GM23338 (cell line): ENCODE data around the gene WWC1. TPM values are rescaled to one million over a fixed set of nuclear protein-coding genes. Genes with fewer than 3 reads are reported as not detected.
"Not testable (repeated sequence)": the region's sequence is repeated elsewhere in the genome, so short reads cannot be mapped to it uniquely, and the experiment has no call there.

Experiments
- ATAC-seq: fragments of 200-7000 bp; cut with Tn5 transposase; 3 replicates; pipeline ENCODE4 v1.9.1; 2020
- DNase-seq: peaks from one replicate; pipeline ENCODE4 v3.0.0-alpha.2; 2015; ENCODE audit warnings: low spot score
- H2AFZ ChIP-seq: fragments of 200-600 bp; sonication (generic); 2 replicates; pipeline ENCODE4 v1.8.0; 2016; ENCODE audit warnings: antibody characterized with exemption, mild to moderate bottlenecking, moderate library complexity
- H3F3A ChIP-seq: fragments of 200-600 bp; sonication (generic); replicated peaks from 2 replicates; pipeline ENCODE4 v1.8.0; 2017; ENCODE audit warnings: antibody characterized with exemption, mixed run types, low read depth
- H3K27ac ChIP-seq: fragments of 200-600 bp; sonication (generic); 2 replicates; pipeline ENCODE4 v1.6.1; 2016; ENCODE audit warnings: low read depth
- H3K27me3 ChIP-seq: fragments of 200-600 bp; sonication (generic); 2 replicates; pipeline ENCODE4 v1.8.0; 2016; ENCODE audit warnings: mild to moderate bottlenecking, mixed run types, moderate library complexity; ENCODE audit not compliant: insufficient read depth
- H3K36me3 ChIP-seq: fragments of 200-600 bp; sonication (generic); 2 replicates; pipeline ENCODE4 v1.8.0; 2016; ENCODE audit warnings: mild to moderate bottlenecking; ENCODE audit not compliant: insufficient read depth
- H3K4me1 ChIP-seq: fragments of 200-600 bp; sonication (generic); 2 replicates; pipeline ENCODE4 v1.8.0; 2016; ENCODE audit warnings: mild to moderate bottlenecking, moderate library complexity; ENCODE audit not compliant: insufficient read depth
- H3K4me2 ChIP-seq: fragments of 200-600 bp; sonication (generic); 2 replicates; pipeline ENCODE4 v1.7.1; 2017; ENCODE audit warnings: mixed run types
- H3K4me3 ChIP-seq: fragments of 200-600 bp; sonication (generic); 2 replicates; pipeline ENCODE4 v1.6.1; 2016; ENCODE audit warnings: mixed run types
- H3K79me2 ChIP-seq: fragments of 200-600 bp; sonication (generic); replicated peaks from 2 replicates; pipeline ENCODE4 v1.8.0; 2017; ENCODE audit warnings: mild to moderate bottlenecking; ENCODE audit not compliant: insufficient read depth
- H3K9me2 ChIP-seq: fragments of 200-600 bp; sonication (generic); 2 replicates; pipeline ENCODE4 v1.8.0; 2017; ENCODE audit not compliant: insufficient read depth
- H4K20me1 ChIP-seq: fragments of 200-600 bp; sonication (generic); replicated peaks from 2 replicates; pipeline ENCODE4 v1.8.0; 2017; ENCODE audit warnings: mild to moderate bottlenecking; ENCODE audit not compliant: insufficient read depth
- H3K27ac Mint-ChIP-seq: 2 replicates; pipeline ENCODE4 v1.8.0; 2020; ENCODE audit warnings: inconsistent platforms, mild to moderate bottlenecking, moderate library complexity, mixed read lengths
- H3K27me3 Mint-ChIP-seq: 3 replicates; pipeline ENCODE4 v1.8.0; 2022; ENCODE audit warnings: low read depth, mild to moderate bottlenecking, moderate library complexity, mixed read lengths, inconsistent platforms; ENCODE audit not compliant: insufficient read depth, poor library complexity
- H3K36me3 Mint-ChIP-seq: 3 replicates; pipeline ENCODE4 v1.8.0; 2021; ENCODE audit warnings: low read depth, mild to moderate bottlenecking, inconsistent platforms, moderate library complexity, mixed read lengths
- H3K4me1 Mint-ChIP-seq: 3 replicates; pipeline ENCODE4 v1.8.0; 2020; ENCODE audit warnings: mild to moderate bottlenecking, inconsistent platforms, mixed read lengths
- H3K4me3 Mint-ChIP-seq: 3 replicates; pipeline ENCODE4 v1.8.0; 2021; ENCODE audit warnings: moderate library complexity, mild to moderate bottlenecking, inconsistent platforms, mixed read lengths
- H3K9me3 Mint-ChIP-seq: 3 replicates; pipeline ENCODE4 v1.8.0; 2020; ENCODE audit warnings: moderate library complexity, mild to moderate bottlenecking, inconsistent platforms, mixed read lengths
- CREB1 ChIP-seq: fragments of 250-450 bp; sonication (Bioruptor Pico); IDR thresholded peaks from 2 replicates; pipeline ENCODE4 v1.5.0; 2020; ENCODE audit warnings: low read depth, mild to moderate bottlenecking, moderate library complexity
- EZH2phosphoT487 ChIP-seq: fragments of 200-600 bp; sonication (generic); IDR thresholded peaks from one replicate; pipeline ENCODE4 v1.8.1; 2018; ENCODE audit warnings: antibody characterized with exemption; ENCODE audit not compliant: unreplicated experiment
- JUNB ChIP-seq: IDR thresholded peaks from one replicate; pipeline ENCODE4 v1.6.1; 2016; ENCODE audit warnings: antibody characterized with exemption; ENCODE audit not compliant: unreplicated experiment
- NANOG ChIP-seq: IDR thresholded peaks from 2 replicates; pipeline ENCODE4 v1.6.1; 2016; ENCODE audit warnings: antibody characterized with exemption, borderline replicate concordance
- POLR2AphosphoS5 ChIP-seq: IDR thresholded peaks from 2 replicates; pipeline ENCODE4 v1.6.1; 2016; ENCODE audit warnings: antibody characterized with exemption, low read depth
- ZNF331 ChIP-seq: fragments of 250-450 bp; sonication (Bioruptor Pico); IDR thresholded peaks from 2 replicates; pipeline ENCODE4 v1.5.0; 2020; ENCODE audit warnings: low read depth, mild to moderate bottlenecking, moderate library complexity
- polyA plus RNA-seq: library from polyadenylated mRNA; unstranded; fragments of >200 nt; fragmentation: Nextera tagmentation; extraction: Ambion mirVana; gene quantifications from 2 replicates; pipeline ENCODE4 v1.2.1, GENCODE V29; 2016
- total RNA-seq: library from RNA; depleted of rRNA; stranded (reverse); fragments of >200 nt; shearing (Covaris generic); gene quantifications from 2 replicates; pipeline ENCODE4 v1.2.3, GENCODE V29; 2014
- TF ChIP-seq, protein P1 (sequence below): IDR thresholded peaks from one replicate; pipeline ENCODE4 v1.6.1; 2018; ENCODE audit warnings: antibody characterized with exemption; ENCODE audit not compliant: unreplicated experiment
- TF ChIP-seq, protein P2 (sequence below), 2 experiments: fragments of 200-600 bp in 1 of 2; sonication (generic) in 1 of 2; conservative IDR thresholded peaks; 2 replicates each; pipeline versions ENCODE4 v1.5.1 to v1.6.1; 2016 to 2017; ENCODE audit warnings: antibody characterized with exemption in 2 of 2, low read depth in 2 of 2, mild to moderate bottlenecking in 2 of 2, moderate library complexity in 1 of 2
- TF ChIP-seq, protein P3 (sequence below): IDR thresholded peaks from 2 replicates; pipeline ENCODE4 v1.6.1; 2016; ENCODE audit warnings: antibody characterized with exemption

Gene WWC1
- total and polyA plus RNA-seq, 2 experiments from 2014 or later, result 25.4 to 27.8 TPM

DNA sequence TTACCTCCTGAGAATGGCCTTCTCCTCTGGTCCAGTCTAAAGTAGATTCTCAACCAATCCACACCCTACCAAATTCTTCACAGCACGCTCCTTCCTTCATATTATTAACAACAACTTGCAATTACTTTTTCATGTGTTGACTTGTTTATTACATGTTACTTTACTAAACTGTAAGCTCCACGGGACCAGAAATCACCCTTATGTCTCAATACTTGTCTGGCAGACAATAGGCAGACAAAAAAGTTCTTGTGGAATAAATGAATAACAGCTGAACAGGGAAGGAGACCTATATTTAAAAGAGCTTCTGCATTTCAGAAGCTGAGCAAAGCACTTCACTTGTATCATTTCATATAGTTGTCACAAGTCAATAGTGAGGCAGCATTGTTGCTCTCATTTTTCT lies 5.7 kb upstream of the WWC1 start (continued):
- TF ChIP-seq, protein P1, sequence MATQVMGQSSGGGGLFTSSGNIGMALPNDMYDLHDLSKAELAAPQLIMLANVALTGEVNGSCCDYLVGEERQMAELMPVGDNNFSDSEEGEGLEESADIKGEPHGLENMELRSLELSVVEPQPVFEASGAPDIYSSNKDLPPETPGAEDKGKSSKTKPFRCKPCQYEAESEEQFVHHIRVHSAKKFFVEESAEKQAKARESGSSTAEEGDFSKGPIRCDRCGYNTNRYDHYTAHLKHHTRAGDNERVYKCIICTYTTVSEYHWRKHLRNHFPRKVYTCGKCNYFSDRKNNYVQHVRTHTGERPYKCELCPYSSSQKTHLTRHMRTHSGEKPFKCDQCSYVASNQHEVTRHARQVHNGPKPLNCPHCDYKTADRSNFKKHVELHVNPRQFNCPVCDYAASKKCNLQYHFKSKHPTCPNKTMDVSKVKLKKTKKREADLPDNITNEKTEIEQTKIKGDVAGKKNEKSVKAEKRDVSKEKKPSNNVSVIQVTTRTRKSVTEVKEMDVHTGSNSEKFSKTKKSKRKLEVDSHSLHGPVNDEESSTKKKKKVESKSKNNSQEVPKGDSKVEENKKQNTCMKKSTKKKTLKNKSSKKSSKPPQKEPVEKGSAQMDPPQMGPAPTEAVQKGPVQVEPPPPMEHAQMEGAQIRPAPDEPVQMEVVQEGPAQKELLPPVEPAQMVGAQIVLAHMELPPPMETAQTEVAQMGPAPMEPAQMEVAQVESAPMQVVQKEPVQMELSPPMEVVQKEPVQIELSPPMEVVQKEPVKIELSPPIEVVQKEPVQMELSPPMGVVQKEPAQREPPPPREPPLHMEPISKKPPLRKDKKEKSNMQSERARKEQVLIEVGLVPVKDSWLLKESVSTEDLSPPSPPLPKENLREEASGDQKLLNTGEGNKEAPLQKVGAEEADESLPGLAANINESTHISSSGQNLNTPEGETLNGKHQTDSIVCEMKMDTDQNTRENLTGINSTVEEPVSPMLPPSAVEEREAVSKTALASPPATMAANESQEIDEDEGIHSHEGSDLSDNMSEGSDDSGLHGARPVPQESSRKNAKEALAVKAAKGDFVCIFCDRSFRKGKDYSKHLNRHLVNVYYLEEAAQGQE, result no peak
- TF ChIP-seq CREB1 (no peak), JUNB (no peak), POLR2AphosphoS5 (no peak), ZNF331 (no peak)
- TF ChIP-seq, protein P2, sequence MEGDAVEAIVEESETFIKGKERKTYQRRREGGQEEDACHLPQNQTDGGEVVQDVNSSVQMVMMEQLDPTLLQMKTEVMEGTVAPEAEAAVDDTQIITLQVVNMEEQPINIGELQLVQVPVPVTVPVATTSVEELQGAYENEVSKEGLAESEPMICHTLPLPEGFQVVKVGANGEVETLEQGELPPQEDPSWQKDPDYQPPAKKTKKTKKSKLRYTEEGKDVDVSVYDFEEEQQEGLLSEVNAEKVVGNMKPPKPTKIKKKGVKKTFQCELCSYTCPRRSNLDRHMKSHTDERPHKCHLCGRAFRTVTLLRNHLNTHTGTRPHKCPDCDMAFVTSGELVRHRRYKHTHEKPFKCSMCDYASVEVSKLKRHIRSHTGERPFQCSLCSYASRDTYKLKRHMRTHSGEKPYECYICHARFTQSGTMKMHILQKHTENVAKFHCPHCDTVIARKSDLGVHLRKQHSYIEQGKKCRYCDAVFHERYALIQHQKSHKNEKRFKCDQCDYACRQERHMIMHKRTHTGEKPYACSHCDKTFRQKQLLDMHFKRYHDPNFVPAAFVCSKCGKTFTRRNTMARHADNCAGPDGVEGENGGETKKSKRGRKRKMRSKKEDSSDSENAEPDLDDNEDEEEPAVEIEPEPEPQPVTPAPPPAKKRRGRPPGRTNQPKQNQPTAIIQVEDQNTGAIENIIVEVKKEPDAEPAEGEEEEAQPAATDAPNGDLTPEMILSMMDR (conservative IDR thresholded peaks at IDR 0.05; ENCODE audit: low read depth in 2 of 2), result no peak

DNA sequence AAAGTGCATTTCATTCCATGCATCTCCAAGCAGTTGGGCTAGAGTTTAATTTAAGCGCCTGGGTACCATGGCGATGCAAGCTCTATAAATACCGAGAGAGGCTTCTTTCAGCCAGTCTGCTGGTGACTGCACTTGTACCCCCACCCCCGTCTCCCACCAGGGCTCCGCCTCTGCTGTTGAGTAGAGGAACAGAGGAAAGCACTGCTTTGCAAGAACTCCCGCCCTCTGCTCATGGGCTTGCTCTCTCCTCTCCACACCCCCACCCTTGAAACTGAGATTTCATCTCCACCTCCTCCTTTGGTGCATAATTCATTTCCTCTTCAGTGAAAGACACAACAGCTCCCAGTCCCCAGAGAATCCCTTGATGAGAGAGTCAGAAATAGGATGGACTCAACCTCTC lies 5.1 kb upstream of the WWC1 start:
- TF ChIP-seq NANOG (no peak), CREB1 (no peak), EZH2phosphoT487 (no peak)
- TF ChIP-seq, protein P1, result no peak
- TF ChIP-seq, protein P3, sequence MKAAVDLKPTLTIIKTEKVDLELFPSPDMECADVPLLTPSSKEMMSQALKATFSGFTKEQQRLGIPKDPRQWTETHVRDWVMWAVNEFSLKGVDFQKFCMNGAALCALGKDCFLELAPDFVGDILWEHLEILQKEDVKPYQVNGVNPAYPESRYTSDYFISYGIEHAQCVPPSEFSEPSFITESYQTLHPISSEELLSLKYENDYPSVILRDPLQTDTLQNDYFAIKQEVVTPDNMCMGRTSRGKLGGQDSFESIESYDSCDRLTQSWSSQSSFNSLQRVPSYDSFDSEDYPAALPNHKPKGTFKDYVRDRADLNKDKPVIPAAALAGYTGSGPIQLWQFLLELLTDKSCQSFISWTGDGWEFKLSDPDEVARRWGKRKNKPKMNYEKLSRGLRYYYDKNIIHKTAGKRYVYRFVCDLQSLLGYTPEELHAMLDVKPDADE, result no peak
- peaks cover 50% of the 10 kb centered on the region for H3K4me1 Mint-ChIP-seq
- peak overlapping the region; percentile 1; the same call in 1 of the 3 replicates for H3K4me3 Mint-ChIP-seq
- H3K27me3 Mint-ChIP-seq, result peaks cover 9% of the 10 kb centered on the region
- H3K4me2 ChIP-seq, result peak overlapping the region; percentile 65
- no peaks in the 10 kb centered on the region for H4K20me1 ChIP-seq
- H3K36me3 Mint-ChIP-seq, result no peaks in the 10 kb centered on the region
- no peak overlapping the region for H3K27ac Mint-ChIP-seq
- no peaks in the 10 kb centered on the region for H3K79me2 ChIP-seq
- peak overlapping the region; percentile 5; the same call in 1 of the 2 replicates for H2AFZ ChIP-seq
- ATAC-seq, result peak; percentile 72
- peak; percentile 84 for DNase-seq
- no peaks in the 10 kb centered on the region for H3K36me3 ChIP-seq
- H3K4me1 ChIP-seq, result peaks cover 9% of the 10 kb centered on the region
- H3K27me3 ChIP-seq, result no peaks in the 10 kb centered on the region
- no peak overlapping the region for H3K4me3 ChIP-seq
- H3K27ac ChIP-seq, result no peak overlapping the region
- no peaks in the 10 kb centered on the region for H3K9me2 ChIP-seq
- no peaks in the 10 kb centered on the region for H3F3A ChIP-seq
- no peaks in the 10 kb centered on the region; the same call in 2 of the 3 replicates for H3K9me3 Mint-ChIP-seq

DNA sequence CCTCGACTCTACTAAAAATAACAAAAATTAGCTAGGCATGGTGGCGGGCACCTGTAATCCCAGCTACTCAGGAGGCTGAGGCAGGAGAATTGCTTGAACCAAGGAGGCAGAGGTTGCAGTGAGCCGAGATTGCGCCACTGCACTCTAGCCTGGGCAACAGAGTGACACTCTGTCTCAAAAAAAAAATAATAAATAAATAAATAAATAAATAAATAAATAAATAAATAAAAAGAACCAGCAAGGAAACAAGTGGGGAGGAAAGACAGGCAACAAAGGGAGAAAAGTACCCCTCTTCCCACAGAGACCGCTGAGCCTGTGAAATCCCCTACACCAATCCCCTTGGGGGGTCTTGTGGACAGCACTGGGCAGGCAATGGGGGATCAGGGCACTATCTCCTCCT lies 4.6 kb upstream of the WWC1 start:
- H3K4me1 ChIP-seq, H3K4me3 ChIP-seq, H3K27ac Mint-ChIP-seq, H3K9me2 ChIP-seq, H3K36me3 ChIP-seq, H3K27ac ChIP-seq, H3K9me3 Mint-ChIP-seq, H3K27me3 Mint-ChIP-seq, H3F3A ChIP-seq, H3K36me3 Mint-ChIP-seq, ATAC-seq, DNase-seq, H3K27me3 ChIP-seq, H4K20me1 ChIP-seq, H3K4me3 Mint-ChIP-seq, H3K79me2 ChIP-seq: not testable (repeated sequence)
- peak overlapping the region; percentile 5; the same call in 1 of the 2 replicates for H2AFZ ChIP-seq
- H3K4me2 ChIP-seq, result peak overlapping the region; percentile 65; the same call in 1 of the 2 replicates
- peaks cover 48% of the 10 kb centered on the region for H3K4me1 Mint-ChIP-seq
